ENCODE data around the gene ACSF2. TPM values are rescaled to one million over a fixed set of nuclear protein-coding genes. Genes with fewer than 3 reads are reported as not detected.

The ACSF2 gene
- polyA plus RNA-seq, 1 donor from 2014 or later, result not detected

GRCh38 chr17:50424246-50424995, 1.6 kb upstream of the ACSF2 start:
- Histone ChIP-seq H4K20me1 (ENCODE audit: insufficient read depth) (no peaks in the 10 kb centered on the region), H3K9me3 (ENCODE audit: low read length) (no peaks in the 10 kb centered on the region), H3K4me2 (ENCODE audit: low read length) (no peak overlapping the region), H3K9me2 (ENCODE audit: insufficient read depth, low read length) (no peaks in the 10 kb centered on the region), H3K9ac (ENCODE audit: low read length) (no peak overlapping the region), H3K79me2 (replicated peaks; ENCODE audit: insufficient read depth, low read length) (no peaks in the 10 kb centered on the region), H3K4me3 (ENCODE audit: low read length) (no peak overlapping the region), H3K27ac (ENCODE audit: low read length) (no peak overlapping the region), H2AFZ (ENCODE audit: low read depth, low read length) (no peak overlapping the region), H3F3A (ENCODE audit: insufficient read depth, low read length, poor library complexity, severe bottlenecking) (no peaks in the 10 kb centered on the region), H3K27me3 (ENCODE audit: insufficient read depth, low read depth, low read length) (peaks cover 7% of the 10 kb centered on the region), H3K36me3 (ENCODE audit: insufficient read depth, low read length) (no peaks in the 10 kb centered on the region)
- no peak for TF ChIP-seq SMC3 (conservative IDR thresholded peaks at IDR 0.05; ENCODE audit: poor library complexity)
- no peak for TF ChIP-seq POLR2AphosphoS5 (IDR thresholded peaks at IDR 0.05)
- TF ChIP-seq, protein P1, sequence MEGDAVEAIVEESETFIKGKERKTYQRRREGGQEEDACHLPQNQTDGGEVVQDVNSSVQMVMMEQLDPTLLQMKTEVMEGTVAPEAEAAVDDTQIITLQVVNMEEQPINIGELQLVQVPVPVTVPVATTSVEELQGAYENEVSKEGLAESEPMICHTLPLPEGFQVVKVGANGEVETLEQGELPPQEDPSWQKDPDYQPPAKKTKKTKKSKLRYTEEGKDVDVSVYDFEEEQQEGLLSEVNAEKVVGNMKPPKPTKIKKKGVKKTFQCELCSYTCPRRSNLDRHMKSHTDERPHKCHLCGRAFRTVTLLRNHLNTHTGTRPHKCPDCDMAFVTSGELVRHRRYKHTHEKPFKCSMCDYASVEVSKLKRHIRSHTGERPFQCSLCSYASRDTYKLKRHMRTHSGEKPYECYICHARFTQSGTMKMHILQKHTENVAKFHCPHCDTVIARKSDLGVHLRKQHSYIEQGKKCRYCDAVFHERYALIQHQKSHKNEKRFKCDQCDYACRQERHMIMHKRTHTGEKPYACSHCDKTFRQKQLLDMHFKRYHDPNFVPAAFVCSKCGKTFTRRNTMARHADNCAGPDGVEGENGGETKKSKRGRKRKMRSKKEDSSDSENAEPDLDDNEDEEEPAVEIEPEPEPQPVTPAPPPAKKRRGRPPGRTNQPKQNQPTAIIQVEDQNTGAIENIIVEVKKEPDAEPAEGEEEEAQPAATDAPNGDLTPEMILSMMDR (IDR thresholded peaks at IDR 0.05; ENCODE audit: poor library complexity, severe bottlenecking), result no peak
- TF ChIP-seq, protein P2, sequence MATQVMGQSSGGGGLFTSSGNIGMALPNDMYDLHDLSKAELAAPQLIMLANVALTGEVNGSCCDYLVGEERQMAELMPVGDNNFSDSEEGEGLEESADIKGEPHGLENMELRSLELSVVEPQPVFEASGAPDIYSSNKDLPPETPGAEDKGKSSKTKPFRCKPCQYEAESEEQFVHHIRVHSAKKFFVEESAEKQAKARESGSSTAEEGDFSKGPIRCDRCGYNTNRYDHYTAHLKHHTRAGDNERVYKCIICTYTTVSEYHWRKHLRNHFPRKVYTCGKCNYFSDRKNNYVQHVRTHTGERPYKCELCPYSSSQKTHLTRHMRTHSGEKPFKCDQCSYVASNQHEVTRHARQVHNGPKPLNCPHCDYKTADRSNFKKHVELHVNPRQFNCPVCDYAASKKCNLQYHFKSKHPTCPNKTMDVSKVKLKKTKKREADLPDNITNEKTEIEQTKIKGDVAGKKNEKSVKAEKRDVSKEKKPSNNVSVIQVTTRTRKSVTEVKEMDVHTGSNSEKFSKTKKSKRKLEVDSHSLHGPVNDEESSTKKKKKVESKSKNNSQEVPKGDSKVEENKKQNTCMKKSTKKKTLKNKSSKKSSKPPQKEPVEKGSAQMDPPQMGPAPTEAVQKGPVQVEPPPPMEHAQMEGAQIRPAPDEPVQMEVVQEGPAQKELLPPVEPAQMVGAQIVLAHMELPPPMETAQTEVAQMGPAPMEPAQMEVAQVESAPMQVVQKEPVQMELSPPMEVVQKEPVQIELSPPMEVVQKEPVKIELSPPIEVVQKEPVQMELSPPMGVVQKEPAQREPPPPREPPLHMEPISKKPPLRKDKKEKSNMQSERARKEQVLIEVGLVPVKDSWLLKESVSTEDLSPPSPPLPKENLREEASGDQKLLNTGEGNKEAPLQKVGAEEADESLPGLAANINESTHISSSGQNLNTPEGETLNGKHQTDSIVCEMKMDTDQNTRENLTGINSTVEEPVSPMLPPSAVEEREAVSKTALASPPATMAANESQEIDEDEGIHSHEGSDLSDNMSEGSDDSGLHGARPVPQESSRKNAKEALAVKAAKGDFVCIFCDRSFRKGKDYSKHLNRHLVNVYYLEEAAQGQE (IDR thresholded peaks at IDR 0.05; ENCODE audit: borderline replicate concordance), result no peak
- no peak for TF ChIP-seq MXI1 (conservative IDR thresholded peaks at IDR 0.05; ENCODE audit: poor library complexity, severe bottlenecking)
- no peak for TF ChIP-seq TAF1 (IDR thresholded peaks at IDR 0.05; ENCODE audit: low read depth)
- TF ChIP-seq RAD21 (conservative IDR thresholded peaks at IDR 0.05), result no peak
- no peak for TF ChIP-seq EZH2 (IDR thresholded peaks at IDR 0.05; ENCODE audit: borderline replicate concordance, insufficient read depth, low read length, poor library complexity, severe bottlenecking)
- no peak for TF ChIP-seq EP300 (conservative IDR thresholded peaks at IDR 0.05; ENCODE audit: poor library complexity, severe bottlenecking)

DNA sequence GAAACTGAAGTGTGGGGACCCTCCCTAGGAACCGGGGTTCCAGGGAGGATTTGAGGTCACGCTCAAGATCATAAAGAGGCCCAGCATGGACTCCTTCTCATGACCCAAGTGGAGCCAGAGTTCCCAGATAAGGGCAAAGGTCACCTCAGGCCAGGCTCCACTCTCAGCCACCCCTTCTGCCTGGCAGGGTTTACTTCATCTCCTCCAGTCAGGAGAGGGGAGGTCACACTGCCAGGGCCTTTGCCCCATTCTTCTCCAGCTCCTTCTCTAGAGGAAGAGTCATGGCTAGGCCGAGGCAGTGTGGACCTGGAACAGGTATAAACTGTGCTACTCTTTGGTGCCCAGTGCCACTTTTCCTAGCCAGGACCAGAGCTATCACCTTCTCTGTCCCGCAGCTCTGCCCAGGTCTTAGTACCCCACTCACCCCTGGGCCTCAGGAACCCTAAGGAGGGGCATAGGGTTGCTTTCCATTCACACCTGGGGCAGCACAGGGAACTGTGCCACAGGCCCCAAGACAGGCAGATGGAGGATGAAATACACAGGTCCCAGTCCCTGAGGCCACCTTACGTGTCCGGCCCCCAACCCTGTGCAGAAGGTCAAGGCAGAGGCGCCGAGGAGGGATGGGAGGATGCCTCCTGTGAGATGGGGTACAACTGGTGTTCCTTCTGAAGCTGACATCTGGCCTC, 879 bp upstream of the ACSF2 start:
- Histone ChIP-seq H3K79me2 (replicated peaks; ENCODE audit: insufficient read depth, low read length) (no peaks in the 10 kb centered on the region), H3K9me2 (ENCODE audit: insufficient read depth, low read length) (no peaks in the 10 kb centered on the region), H3K9ac (ENCODE audit: low read length) (no peak overlapping the region), H3K36me3 (ENCODE audit: insufficient read depth, low read length) (no peaks in the 10 kb centered on the region), H3K27ac (ENCODE audit: low read length) (no peak overlapping the region), H3K4me3 (ENCODE audit: low read length) (no peak overlapping the region), H2AFZ (ENCODE audit: low read depth, low read length) (no peak overlapping the region), H4K20me1 (ENCODE audit: insufficient read depth) (no peaks in the 10 kb centered on the region), H3K27me3 (ENCODE audit: insufficient read depth, low read depth, low read length) (peaks cover 7% of the 10 kb centered on the region), H3K9me3 (ENCODE audit: low read length) (no peaks in the 10 kb centered on the region), H3K4me2 (ENCODE audit: low read length) (no peak overlapping the region), H3F3A (ENCODE audit: insufficient read depth, low read length, poor library complexity, severe bottlenecking) (no peaks in the 10 kb centered on the region)
- TF ChIP-seq EZH2 (IDR thresholded peaks at IDR 0.05; ENCODE audit: borderline replicate concordance, insufficient read depth, low read length, poor library complexity, severe bottlenecking) (no peak), POLR2AphosphoS5 (IDR thresholded peaks at IDR 0.05) (no peak), RAD21 (conservative IDR thresholded peaks at IDR 0.05) (no peak), MXI1 (conservative IDR thresholded peaks at IDR 0.05; ENCODE audit: poor library complexity, severe bottlenecking) (no peak), EP300 (conservative IDR thresholded peaks at IDR 0.05; ENCODE audit: poor library complexity, severe bottlenecking) (no peak), TAF1 (IDR thresholded peaks at IDR 0.05; ENCODE audit: low read depth) (no peak), SMC3 (conservative IDR thresholded peaks at IDR 0.05; ENCODE audit: poor library complexity) (no peak)
- TF ChIP-seq, protein P1 (IDR thresholded peaks at IDR 0.05; ENCODE audit: poor library complexity, severe bottlenecking), result no peak
- TF ChIP-seq, protein P2 (IDR thresholded peaks at IDR 0.05; ENCODE audit: borderline replicate concordance), result no peak

Data from neural cell (in vitro differentiated cells).